ENCODE measurements around the gene ZNF775. TPM values are rescaled to one million over a fixed set of nuclear protein-coding genes. Genes with fewer than 3 reads are reported as not detected.

Gene ZNF775
- polyA plus RNA-seq, 1 donor (not counting 4 experiments of a cell fraction or from before 2014, with no cell fraction given), result 1.0 TPM

DNA sequence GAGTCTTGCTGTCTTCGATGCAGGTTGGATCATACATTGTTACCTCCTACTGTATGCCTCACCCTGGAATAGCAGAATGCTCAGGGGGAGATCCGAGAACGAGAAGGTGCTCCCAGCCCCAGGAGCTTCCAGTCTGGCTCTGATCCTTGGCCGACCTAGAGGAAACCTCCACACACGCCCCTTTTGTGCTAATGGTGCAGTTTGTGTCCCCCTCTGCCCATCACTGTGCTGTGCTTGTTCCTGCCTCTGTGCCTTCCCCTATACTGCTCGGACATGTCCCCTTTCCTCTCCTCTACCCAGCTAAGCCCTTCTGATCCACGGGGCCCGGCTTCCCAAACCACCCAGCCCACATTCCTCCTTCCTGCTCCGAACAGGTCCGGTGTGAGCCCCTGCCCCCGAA, 32.5 kb downstream of the ZNF775 start:
- Histone ChIP-seq H3K4me3 (ENCODE audit: control insufficient read depth in 2 of 3, extremely low read depth in 1 of 3, insufficient read depth in 2 of 3, low read depth in 1 of 3, low read length in 3 of 3) (no peak overlapping the region), H3K27ac (ENCODE audit: control insufficient read depth, insufficient read depth, low read length) (no peak overlapping the region), H4K20me1 (ENCODE audit: control insufficient read depth, extremely low read depth, insufficient read depth, low read length) (no peaks in the 10 kb centered on the region), H3K9me3 (ENCODE audit: control insufficient read depth, low read depth, low read length) (no peaks in the 10 kb centered on the region), H3K9ac (ENCODE audit: control insufficient read depth, extremely low read depth, insufficient read depth, low read length) (no peak overlapping the region), H3K4me2 (ENCODE audit: control insufficient read depth, extremely low read depth, insufficient read depth, low read depth, low read length) (no peak overlapping the region), H2AFZ (ENCODE audit: control insufficient read depth, low read length) (no peak overlapping the region), H3K9me1 (ENCODE audit: control insufficient read depth, extremely low read depth, insufficient read depth, low read length) (no peaks in the 10 kb centered on the region), H3K4me1 (ENCODE audit: control insufficient read depth, extremely low read depth, insufficient read depth, low read length) (peaks cover 9% of the 10 kb centered on the region), H3K36me3 (ENCODE audit: control insufficient read depth in 2 of 2, extremely low read depth in 1 of 2, insufficient read depth in 2 of 2, low read length in 2 of 2) (no peaks in the 10 kb centered on the region), H3K27me3 (ENCODE audit: control insufficient read depth, extremely low read depth, insufficient read depth, low read length) (no peaks in the 10 kb centered on the region), H3K79me2 (ENCODE audit: control insufficient read depth, insufficient read depth, low read length) (no peaks in the 10 kb centered on the region)
- FAIRE-seq (no peak), DNase-seq (ENCODE audit: low read depth, low spot score) (no peak)
- TF ChIP-seq EZH2 (IDR thresholded peaks at IDR 0.05; ENCODE audit: low read length), result no peak
- TF ChIP-seq, protein P1, sequence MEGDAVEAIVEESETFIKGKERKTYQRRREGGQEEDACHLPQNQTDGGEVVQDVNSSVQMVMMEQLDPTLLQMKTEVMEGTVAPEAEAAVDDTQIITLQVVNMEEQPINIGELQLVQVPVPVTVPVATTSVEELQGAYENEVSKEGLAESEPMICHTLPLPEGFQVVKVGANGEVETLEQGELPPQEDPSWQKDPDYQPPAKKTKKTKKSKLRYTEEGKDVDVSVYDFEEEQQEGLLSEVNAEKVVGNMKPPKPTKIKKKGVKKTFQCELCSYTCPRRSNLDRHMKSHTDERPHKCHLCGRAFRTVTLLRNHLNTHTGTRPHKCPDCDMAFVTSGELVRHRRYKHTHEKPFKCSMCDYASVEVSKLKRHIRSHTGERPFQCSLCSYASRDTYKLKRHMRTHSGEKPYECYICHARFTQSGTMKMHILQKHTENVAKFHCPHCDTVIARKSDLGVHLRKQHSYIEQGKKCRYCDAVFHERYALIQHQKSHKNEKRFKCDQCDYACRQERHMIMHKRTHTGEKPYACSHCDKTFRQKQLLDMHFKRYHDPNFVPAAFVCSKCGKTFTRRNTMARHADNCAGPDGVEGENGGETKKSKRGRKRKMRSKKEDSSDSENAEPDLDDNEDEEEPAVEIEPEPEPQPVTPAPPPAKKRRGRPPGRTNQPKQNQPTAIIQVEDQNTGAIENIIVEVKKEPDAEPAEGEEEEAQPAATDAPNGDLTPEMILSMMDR (optimal IDR thresholded peaks at IDR 0.05 in 1 of 3, IDR thresholded peaks at IDR 0.05 in 1 of 3, conservative IDR thresholded peaks at IDR 0.05 in 1 of 3; ENCODE audit: extremely low read depth in 1 of 3, insufficient read depth in 2 of 3, low read length in 3 of 3), result no peak
- dilution Hi-C loops (cut with MboI; ENCODE audit: extremely low pct_ligation_motif_present, low sequenced_read_pairs), result no loop called here

- Histone ChIP-seq H3K4me3 (ENCODE audit: control insufficient read depth in 2 of 3, extremely low read depth in 1 of 3, insufficient read depth in 2 of 3, low read depth in 1 of 3, low read length in 3 of 3) (no peak overlapping the region), H3K79me2 (ENCODE audit: control insufficient read depth, insufficient read depth, low read length) (no peaks in the 10 kb centered on the region), H4K20me1 (ENCODE audit: control insufficient read depth, extremely low read depth, insufficient read depth, low read length) (no peaks in the 10 kb centered on the region), H3K4me2 (ENCODE audit: control insufficient read depth, extremely low read depth, insufficient read depth, low read depth, low read length) (no peak overlapping the region), H3K27me3 (ENCODE audit: control insufficient read depth, extremely low read depth, insufficient read depth, low read length) (no peaks in the 10 kb centered on the region), H3K9ac (ENCODE audit: control insufficient read depth, extremely low read depth, insufficient read depth, low read length) (no peak overlapping the region), H3K4me1 (ENCODE audit: control insufficient read depth, extremely low read depth, insufficient read depth, low read length) (peaks cover 9% of the 10 kb centered on the region), H3K9me3 (ENCODE audit: control insufficient read depth, low read depth, low read length) (no peaks in the 10 kb centered on the region), H3K36me3 (ENCODE audit: control insufficient read depth in 2 of 2, extremely low read depth in 1 of 2, insufficient read depth in 2 of 2, low read length in 2 of 2) (no peaks in the 10 kb centered on the region), H2AFZ (ENCODE audit: control insufficient read depth, low read length) (no peak overlapping the region), H3K27ac (ENCODE audit: control insufficient read depth, insufficient read depth, low read length) (no peak overlapping the region), H3K9me1 (ENCODE audit: control insufficient read depth, extremely low read depth, insufficient read depth, low read length) (no peaks in the 10 kb centered on the region)
- FAIRE-seq (no peak), DNase-seq (ENCODE audit: low read depth, low spot score) (no peak)
- TF ChIP-seq, protein P1 (optimal IDR thresholded peaks at IDR 0.05 in 1 of 3, IDR thresholded peaks at IDR 0.05 in 1 of 3, conservative IDR thresholded peaks at IDR 0.05 in 1 of 3; ENCODE audit: extremely low read depth in 1 of 3, insufficient read depth in 2 of 3, low read length in 3 of 3), result no peak
- no peak for TF ChIP-seq EZH2 (IDR thresholded peaks at IDR 0.05; ENCODE audit: low read length)
- dilution Hi-C loops (cut with MboI; ENCODE audit: extremely low pct_ligation_motif_present, low sequenced_read_pairs), result no loop called here
Observed at GRCh38 chr7:150412016-150412415, 32.9 kb downstream of the ZNF775 start.

All from keratinocyte (primary cell).